GM21381 (cell line): ENCODE measurements around the gene IPPK.
"Not testable (repeated sequence)": the region's sequence is repeated elsewhere in the genome, so short reads cannot be mapped to it uniquely, and the experiment has no call there.

Experiments used
- ATAC-seq: cut with Tn5 transposase; IDR thresholded peaks from one replicate; pipeline ENCODE4 v1.9.1; 2021; ENCODE audit warnings: mild to moderate bottlenecking, moderate library complexity; ENCODE audit not compliant: unreplicated experiment

The IPPK gene

DNA sequence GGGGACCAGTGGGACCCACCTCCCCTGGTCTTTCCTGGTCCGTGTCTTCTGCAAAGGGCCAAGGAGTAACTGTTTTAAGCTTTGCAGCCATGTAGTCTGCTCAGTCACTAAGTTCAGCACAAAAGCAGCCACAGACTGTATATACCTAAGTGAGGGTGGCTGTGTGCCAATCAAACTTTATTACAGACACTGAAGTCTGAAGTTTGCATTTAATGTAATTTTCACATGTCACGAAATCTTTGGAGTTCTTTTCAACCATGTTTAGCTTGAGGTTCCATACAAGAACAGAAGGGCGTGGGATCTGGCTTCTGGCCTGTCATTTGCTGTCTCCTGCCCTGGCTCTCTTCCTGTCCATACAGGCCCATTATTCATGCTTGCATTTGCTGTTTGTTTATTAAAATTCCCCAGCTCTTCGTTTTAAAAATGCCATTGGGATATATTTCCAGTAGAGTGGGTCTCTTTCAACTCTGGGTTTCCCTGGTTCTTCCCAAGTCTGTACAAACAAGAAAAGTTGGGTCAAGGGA is 69.9 kb downstream of the IPPK start:
- ATAC-seq, result no peak

DNA sequence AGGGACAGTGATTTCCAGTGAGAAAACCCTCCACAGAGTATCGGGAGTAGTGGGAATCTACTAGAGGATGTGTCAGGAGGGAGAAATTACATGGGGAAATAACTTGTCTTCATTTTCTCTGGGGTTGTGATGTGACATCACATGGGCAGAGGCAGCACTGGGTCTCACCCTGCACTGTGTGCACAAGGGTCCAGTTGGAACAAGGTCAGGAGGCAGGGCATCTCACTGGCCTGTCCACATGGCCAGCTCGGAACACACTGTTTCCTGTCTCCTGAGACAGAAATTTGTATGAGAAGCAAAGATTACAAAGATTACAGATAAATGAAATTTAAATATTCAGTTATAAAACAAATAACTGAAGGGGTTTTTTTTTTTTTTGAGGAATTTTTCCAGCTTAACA is 71.5 kb downstream of the IPPK start:
- no peak for ATAC-seq

DNA sequence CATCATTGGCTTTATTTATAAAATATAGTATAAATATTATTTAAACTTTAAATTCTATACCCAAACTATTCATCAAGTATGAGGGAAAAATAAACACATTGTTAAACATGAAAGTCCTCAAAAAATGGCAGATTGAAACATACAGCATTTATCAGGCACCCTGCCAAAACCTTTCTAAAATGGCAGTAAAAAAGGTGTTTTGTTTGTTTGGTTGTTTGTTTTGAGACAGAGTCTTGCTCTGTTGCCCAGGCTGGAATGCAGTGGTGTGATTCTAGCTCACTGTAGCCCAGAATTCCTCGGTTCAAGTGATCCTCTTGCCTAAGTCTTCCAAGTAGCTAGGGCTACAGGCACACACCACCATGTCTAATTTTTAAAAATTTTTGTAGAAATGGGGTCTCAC is 74.0 kb downstream of the IPPK start:
- no peak for ATAC-seq

DNA sequence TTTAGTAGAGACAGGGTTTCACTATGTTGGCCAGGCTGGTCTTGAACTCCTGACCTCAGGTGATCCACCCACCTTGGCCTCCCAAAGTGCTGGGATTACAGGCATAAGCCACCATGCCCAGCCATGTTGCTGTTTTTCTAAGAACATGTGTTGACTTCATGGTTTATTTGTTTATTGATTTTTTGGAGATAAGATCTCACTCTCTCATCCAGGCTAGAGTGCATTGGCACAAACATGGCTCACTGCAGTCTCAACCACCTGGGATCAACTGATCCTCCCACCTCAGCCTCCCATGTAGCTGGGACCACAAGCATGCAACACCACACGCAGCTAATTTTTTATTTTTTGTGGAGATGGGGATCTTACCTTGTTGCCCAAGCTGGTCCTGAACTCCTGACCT is 74.9 kb downstream of the IPPK start:
- not testable (repeated sequence) for ATAC-seq

DNA sequence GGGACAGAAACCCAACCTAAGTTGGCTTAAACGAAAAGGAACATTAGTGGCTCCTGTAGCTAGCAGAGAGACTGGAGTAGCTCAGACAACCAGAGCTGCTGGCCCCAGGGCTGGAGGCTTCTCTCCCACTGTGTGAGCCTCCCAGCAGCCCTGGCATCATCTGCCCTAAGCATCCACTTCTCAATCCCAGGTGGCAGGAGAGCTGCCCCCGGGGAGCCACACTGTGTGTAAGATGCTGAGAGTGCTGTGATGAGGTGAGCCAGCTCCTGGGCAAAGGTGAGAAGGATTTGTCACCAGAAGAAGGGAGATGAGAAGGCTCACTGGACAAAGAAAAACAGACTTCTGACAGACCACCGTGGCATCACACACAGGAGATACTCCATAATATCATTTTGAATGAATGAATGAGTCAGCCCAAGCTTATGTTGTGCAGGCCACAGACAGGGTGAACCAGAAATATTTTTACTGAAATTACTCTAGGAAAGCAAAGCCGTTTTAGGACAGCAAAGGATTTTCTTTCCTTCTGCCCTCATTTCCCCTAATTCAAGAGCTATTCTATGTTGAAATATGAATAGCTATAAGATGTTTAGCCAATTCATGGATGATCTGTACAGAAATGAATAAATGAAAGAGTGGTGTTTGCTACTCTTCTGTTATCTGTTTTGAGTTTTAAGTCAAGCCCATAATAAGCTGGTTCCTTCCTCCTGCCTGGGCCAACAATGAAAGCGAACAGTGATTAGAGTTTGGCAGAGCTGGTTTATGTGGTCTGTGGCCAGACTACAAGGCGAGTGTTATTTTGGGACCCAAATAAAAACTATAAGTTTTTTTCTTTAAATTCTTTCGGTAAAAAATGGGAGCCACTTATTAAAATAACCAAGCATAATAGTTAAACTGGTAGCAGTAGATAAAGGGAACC is 76.7 kb downstream of the IPPK start:
- ATAC-seq, result no peak

DNA sequence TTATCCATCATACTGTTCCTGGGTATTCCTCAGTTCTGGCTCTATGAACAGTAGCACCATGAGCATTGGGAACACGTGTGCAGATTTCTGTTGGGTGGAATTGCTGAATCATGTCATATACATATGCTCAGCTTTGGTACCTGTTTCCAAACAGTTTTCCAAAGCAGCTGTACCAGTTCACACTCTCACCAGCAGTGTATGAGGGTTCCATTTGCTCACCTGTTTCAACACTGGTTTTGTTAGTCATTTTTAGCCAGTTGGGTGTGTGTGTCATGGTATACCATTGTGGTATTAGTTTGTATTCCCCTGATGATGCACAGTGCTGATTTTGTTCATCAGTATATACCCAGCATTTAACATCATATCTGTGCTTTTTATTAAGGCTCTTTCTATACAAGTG is 77.4 kb downstream of the IPPK start:
- ATAC-seq, result no peak

DNA sequence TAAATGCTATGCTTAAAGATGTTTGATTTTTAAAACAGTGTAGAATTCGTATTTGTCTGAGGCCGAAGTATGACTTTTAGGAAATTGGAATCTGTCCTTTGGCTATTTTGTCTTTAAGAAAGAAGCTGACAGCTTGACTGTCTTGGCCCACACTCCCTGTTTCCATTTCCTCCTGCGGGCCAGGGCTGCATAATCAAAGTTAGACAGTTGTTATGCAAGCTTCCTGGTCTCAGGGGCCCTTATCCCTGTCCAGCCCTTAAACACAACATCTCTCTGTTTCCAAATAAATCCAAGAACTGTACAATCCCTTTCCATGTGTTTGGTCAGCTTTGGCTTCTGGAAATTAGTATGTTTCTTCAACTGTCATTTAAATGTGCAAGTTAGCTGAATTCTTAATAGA is 79.6 kb downstream of the IPPK start:
- ATAC-seq, result no peak

DNA sequence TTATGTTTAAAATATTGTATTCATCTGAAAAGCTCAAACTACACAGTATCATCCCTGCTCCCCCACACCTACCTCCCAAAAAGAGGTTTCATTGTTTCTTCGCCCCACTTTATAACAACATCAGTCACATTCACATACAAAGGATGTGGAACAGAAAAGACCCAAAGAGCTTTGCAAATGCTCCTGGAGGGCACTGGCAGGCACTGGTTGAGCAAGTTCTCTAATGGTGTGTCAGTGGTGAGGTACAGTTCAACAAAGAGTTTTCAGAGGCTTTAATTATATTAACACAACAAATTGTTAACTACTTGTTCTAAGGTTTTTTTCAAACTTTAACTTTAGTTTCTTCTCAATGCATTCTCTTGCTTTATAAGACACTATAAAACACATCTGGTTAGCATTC is 80.0 kb downstream of the IPPK start:
- ATAC-seq, result no peak

DNA sequence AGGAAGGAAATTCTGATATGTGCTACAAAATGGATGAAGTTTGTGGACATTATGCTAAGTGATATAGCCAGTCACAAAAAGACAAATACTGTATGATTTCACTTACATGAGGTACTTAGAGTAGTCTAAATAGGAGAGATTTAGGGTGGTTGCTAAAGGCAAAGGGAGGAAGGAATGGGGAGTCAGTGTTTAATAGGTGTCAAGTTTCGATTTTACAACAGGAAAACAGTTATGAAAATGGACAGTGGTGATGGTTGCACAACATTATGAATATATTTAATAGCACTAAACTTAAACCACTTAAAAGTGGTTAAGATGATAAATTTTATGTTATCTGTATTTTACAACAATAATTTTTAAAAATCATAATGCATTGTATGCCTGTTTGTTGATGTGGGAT is 93.8 kb downstream of the IPPK start:
- ATAC-seq, result no peak

DNA sequence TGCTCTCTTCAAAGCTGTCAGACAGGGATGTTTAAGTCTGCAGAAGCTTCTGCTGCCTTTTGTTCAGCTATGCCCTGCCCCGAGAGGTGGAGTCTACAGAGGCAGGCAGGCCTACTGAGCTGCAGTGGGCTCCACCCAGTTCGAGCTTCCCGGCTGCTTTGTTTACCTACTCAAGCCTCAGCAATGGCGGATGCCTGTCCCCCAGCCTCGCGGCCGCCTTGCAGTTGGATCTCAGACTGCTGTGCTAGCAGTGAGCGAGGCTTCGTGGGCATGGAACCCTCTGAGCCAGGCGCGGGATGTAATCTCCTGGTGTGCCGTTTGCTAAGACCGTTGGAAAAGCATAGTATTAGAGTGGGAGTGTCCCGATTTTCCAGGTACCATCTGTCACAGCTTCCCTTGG is 96.3 kb downstream of the IPPK start:
- not testable (repeated sequence) for ATAC-seq

DNA sequence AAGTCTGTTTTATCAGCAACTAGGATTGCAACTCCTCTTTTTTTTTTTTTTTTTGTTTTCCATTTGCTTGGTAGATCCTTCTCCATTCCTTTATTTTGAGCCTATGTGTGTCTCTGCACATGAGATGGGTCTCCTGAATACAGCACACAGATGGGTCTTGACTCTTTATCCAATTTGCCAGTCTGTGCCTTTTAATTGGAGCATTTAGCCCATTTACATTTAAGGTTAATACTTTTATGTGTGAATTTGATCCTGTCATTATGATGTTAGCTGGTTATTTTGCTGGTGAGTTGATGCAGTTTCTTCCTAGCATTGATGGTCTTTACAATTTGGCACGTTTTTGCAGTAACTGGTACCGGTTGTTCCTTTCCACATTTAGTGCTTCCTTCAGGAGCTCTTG is 98.1 kb downstream of the IPPK start:
- not testable (repeated sequence) for ATAC-seq

DNA sequence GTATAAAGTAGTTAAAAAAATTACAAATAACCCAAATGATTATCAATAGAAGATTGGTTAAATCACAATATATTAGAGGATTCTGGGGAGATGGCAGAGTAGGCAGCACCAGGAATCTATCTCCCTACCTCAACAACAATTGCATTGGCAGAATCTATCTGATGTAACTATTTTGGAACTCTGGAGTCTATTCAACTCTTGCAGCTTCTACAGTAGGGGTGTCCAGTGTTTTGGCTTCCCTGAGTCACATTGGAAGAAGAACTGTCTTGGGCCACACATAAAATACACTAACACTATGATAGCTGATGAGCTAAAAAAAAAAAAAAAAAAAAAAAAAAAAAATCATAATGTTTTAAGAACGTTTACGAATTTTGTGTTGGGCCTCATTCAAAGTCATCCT is 104.9 kb downstream of the IPPK start:
- ATAC-seq, result no peak

DNA sequence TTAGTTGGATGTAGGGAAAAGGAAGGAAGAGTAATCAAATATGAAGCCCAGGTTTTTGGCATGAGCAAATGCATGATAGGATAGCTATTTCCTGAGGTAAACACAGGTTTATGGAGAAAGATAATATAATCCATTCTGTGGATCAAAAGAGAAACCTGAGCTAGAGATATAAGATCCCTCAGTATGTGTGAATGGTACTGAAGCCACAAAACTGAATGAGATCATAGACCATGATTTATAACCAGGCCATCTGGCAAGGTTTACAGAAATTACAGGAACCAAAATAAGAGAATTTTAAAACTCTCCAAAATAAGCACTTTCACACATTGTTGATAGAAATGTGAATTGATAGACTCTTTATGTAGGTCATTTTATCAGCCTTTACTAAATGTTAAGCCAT is 105.4 kb downstream of the IPPK start:
- ATAC-seq, result no peak
